Measurements from ENCODE around the gene IER5L. TPM values are rescaled to one million over a fixed set of nuclear protein-coding genes. Genes with fewer than 3 reads are reported as not detected.

Gene IER5L
- total RNA-seq, 4 donors from 2014 or later: 0.92 to 3.4 (median 2.9) TPM

DNA sequence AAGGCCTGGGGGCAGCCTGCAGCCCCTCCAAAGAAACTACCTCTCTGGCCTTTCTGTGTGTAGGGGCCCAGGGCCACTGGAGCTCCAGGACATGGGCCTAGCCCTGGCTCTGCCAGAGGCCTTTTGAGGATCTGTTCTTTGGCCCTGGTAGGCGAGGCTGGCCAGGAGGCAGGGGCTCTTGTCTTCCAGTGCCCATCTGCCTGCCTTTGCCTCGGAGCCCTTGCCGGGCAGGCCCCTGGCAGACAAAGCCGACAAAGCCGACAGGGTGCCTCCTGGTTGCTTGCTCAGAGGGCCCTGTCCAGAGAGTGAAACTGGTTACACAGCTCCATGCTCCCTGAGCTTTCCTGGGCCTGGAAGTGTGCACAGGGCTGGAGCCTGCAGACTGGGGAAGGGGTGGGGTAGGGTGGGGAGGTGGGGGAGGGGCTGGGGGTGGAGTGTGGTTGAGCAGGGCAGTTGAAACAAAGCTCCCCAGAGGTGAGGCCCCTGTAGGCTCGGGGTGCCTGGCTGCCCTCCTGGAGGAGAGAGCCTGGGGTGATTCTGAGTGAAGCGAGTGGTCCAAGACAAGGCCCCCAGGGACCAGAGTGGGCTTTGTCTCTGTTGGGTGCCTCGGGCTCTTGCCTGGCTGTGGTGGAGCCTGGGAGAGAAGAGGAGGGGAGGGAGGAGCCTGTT lies 37.5 kb downstream of the IER5L start:
- DNase-seq (peak in 1 of 2 donors; percentile 46), ATAC-seq (peak in 1 of 2 donors; percentile 7)
- Histone ChIP-seq H3K9me3 (no peaks in the 10 kb centered on the region), H3K4me1 (peaks cover 72 to 78% of the 10 kb centered on the region in 2 donors), H3K36me3 (peaks cover 0 to 17% of the 10 kb centered on the region in 2 donors), H3K4me3 (peak overlapping the region; percentile 51 to 77 (median 56)), H3K27me3 (no peaks in the 10 kb centered on the region), H3K27ac (peak overlapping the region; percentile 95 to 100 (median 98))
- in situ Hi-C loops (cut with MboI; ENCODE audit: low sequenced_read_pairs in 4 of 4): loop anchor here in 2 of 4 donors (25.0 kb wide), 2 partner anchors 347 to 647 kb away; no protein-coding TSS in a partner anchor
- intact Hi-C loops (cut with DNase I; ENCODE audit: low total_unique reads): loop anchor here (2.0 kb wide), 2 partner anchors 272 to 342 kb away; no protein-coding TSS in a partner anchor
- TF ChIP-seq, protein P1, sequence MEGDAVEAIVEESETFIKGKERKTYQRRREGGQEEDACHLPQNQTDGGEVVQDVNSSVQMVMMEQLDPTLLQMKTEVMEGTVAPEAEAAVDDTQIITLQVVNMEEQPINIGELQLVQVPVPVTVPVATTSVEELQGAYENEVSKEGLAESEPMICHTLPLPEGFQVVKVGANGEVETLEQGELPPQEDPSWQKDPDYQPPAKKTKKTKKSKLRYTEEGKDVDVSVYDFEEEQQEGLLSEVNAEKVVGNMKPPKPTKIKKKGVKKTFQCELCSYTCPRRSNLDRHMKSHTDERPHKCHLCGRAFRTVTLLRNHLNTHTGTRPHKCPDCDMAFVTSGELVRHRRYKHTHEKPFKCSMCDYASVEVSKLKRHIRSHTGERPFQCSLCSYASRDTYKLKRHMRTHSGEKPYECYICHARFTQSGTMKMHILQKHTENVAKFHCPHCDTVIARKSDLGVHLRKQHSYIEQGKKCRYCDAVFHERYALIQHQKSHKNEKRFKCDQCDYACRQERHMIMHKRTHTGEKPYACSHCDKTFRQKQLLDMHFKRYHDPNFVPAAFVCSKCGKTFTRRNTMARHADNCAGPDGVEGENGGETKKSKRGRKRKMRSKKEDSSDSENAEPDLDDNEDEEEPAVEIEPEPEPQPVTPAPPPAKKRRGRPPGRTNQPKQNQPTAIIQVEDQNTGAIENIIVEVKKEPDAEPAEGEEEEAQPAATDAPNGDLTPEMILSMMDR (IDR thresholded peaks at IDR 0.05 in 4 of 5, conservative IDR thresholded peaks at IDR 0.05 in 1 of 5): no peak
- no peak for TF ChIP-seq POLR2A (IDR thresholded peaks at IDR 0.05)

DNA sequence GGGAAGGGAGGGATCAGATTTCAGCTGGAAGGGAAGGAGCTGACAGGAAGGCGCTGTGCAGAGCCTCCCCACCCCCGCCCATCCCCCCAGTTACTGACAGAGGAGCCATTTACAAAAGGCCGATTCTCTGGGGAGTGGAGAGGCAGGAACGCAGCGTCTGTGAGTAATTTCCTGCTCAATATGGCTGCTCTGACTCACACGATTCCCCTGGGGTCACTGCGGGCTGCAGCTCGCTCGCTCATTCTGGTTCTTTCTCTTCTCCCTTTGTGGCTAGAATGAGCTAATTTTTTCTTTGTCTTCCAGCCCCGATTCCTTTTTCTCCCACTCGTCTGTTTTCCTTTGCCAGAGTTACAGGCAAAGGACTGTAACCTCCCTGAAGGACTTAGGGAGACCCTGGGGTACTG lies 38.1 kb downstream of the IER5L start:
- Histone ChIP-seq H3K27ac (peak overlapping the region; percentile 95 to 100 (median 98)), H3K36me3 (peaks cover 0 to 22% of the 10 kb centered on the region in 2 donors), H3K4me3 (peak overlapping the region; percentile 51 to 77 (median 56)), H3K4me1 (peaks cover 67 to 72% of the 10 kb centered on the region in 2 donors), H3K9me3 (no peaks in the 10 kb centered on the region), H3K27me3 (no peaks in the 10 kb centered on the region)
- in situ Hi-C loops (cut with MboI; ENCODE audit: low sequenced_read_pairs in 4 of 4): loop anchor here (5.0 to 25.0 kb wide), 7 partner anchors 347 to 655 kb away; no protein-coding TSS in a partner anchor
- intact Hi-C loops (cut with DNase I; ENCODE audit: low total_unique reads): loop anchor here (1.0 to 5.0 kb wide), 5 partner anchors 115 to 642 kb away; no protein-coding TSS in a partner anchor
- DNase-seq (peak; percentile 96 to 97), ATAC-seq (peak; percentile 82 to 86)
- peak; percentile 36 to 60 for TF ChIP-seq POLR2A (IDR thresholded peaks at IDR 0.05)
- TF ChIP-seq, protein P1 (IDR thresholded peaks at IDR 0.05 in 4 of 5, conservative IDR thresholded peaks at IDR 0.05 in 1 of 5): no peak

DNA sequence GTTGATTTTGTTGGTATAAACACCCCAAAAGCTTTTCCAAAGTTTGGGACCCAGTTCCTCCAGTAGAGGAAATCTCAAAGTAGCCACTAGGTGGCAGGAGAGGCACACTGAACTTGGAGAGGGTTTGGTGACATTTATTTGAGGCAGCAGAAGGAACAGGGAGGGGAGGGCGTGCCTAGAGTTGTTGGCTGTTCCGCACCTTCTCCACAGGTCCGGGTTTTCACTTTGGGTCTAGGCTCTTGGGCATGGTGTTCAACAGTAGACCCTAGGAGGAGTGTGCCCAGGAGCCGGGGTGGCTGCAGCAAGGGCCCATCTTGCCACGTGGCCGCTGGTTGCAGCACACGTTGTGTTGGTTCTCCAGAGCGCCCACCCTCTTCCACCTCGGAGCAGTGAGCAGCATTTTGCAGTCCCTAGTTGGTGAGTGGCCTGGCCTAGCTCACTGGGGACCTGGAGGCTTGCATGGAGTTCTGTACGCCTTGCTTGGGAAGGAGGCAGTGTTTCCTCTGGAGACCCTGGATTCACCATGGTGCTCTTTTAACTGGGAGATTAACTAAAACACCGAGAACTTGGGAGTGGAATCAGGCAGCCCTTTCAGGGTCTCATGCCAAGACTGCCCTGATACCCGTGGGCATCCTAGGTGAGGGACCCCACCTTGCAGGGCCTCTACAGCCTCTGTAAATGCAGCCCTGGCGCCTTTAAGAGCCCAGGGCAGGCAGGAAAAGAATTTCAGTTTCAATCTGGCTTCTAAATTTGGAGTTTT lies 38.6 kb downstream of the IER5L start:
- H3K36me3 ChIP-seq: peaks cover 0 to 26% of the 10 kb centered on the region in 2 donors
- peaks cover 62 to 68% of the 10 kb centered on the region in 2 donors for H3K4me1 ChIP-seq
- H3K9me3 ChIP-seq: no peaks in the 10 kb centered on the region
- intact Hi-C loops (cut with DNase I; ENCODE audit: low total_unique reads): loop anchor here (1.0 to 5.0 kb wide), 3 partner anchors 115 to 643 kb away; no protein-coding TSS in a partner anchor
- H3K4me3 ChIP-seq: peak overlapping the region; percentile 51 to 58 (median 52)
- H3K27ac ChIP-seq: peak overlapping the region; percentile 95 to 100 (median 98)
- no peak for TF ChIP-seq POLR2A (IDR thresholded peaks at IDR 0.05)
- TF ChIP-seq, protein P1 (IDR thresholded peaks at IDR 0.05 in 4 of 5, conservative IDR thresholded peaks at IDR 0.05 in 1 of 5): peak; percentile 95 to 96 (median 96)
- in situ Hi-C loops (cut with MboI; ENCODE audit: low sequenced_read_pairs in 4 of 4): loop anchor here (5.0 to 25.0 kb wide), 7 partner anchors 348 to 655 kb away; no protein-coding TSS in a partner anchor
- DNase-seq (peak; percentile 71 to 82), ATAC-seq (peak; percentile 64)
- H3K27me3 ChIP-seq: no peaks in the 10 kb centered on the region

DNA sequence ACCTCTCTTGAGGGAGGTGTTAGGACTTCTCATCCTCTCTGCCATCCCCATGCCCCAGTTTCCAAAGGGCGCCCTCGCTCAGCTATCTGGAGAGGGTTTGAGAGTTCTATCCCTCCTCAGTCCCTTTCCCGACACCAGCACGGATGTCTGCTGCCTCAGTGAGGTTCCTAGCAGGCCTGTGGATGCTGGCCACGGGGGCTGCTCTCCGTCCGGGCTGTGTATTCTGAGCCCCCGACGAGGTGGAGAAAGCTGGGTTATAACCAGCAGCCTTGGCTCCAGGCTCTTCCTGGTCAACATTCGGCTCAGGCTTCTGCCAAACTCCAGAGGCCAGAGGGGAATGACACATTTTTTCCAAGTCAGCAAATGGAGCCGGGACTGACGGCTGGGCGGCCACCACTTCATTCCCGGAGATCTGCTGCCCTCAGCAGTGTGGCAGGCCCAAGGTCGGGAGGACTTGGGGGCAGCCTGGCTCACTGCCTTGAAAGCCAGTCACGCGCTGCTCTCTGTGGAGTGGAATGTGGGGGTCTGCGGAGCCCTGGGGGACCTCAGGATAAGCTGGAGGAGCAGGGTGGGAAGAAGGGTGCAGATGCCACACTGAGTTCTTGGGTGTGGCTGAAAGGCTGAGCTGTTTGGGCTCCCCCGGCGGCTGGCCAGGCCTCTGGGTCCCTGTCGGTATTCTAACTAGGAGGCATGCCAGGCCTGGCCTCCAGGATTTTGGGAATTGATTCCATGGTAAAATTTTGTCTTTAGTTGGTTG lies 39.4 kb downstream of the IER5L start:
- in situ Hi-C loops (cut with MboI; ENCODE audit: low sequenced_read_pairs in 4 of 4): loop anchor here (5.0 to 25.0 kb wide), 7 partner anchors 349 to 656 kb away; no protein-coding TSS in a partner anchor
- Histone ChIP-seq H3K27ac (peak overlapping the region; percentile 95 to 100 (median 98)), H3K36me3 (peaks cover 0 to 29% of the 10 kb centered on the region in 2 donors), H3K4me3 (peak overlapping the region in 2 of 4 donors; percentile 53 to 58), H3K4me1 (peaks cover 56 to 60% of the 10 kb centered on the region in 2 donors), H3K27me3 (no peaks in the 10 kb centered on the region), H3K9me3 (no peaks in the 10 kb centered on the region)
- intact Hi-C loops (cut with DNase I; ENCODE audit: low total_unique reads): loop anchor here (1.0 to 5.0 kb wide), 3 partner anchors 116 to 644 kb away; no protein-coding TSS in a partner anchor
- DNase-seq (peak in 1 of 2 donors; percentile 50), ATAC-seq (peak; percentile 10 to 13)
- TF ChIP-seq POLR2A (IDR thresholded peaks at IDR 0.05): peak in 1 of 2 donors; percentile 14
- TF ChIP-seq, protein P1 (IDR thresholded peaks at IDR 0.05 in 4 of 5, conservative IDR thresholded peaks at IDR 0.05 in 1 of 5): no peak

Measured in gastrocnemius medialis (tissue), 4 donors.